ENCODE data around the gene GUCY1A1.

GUCY1A1 gene, protein sequence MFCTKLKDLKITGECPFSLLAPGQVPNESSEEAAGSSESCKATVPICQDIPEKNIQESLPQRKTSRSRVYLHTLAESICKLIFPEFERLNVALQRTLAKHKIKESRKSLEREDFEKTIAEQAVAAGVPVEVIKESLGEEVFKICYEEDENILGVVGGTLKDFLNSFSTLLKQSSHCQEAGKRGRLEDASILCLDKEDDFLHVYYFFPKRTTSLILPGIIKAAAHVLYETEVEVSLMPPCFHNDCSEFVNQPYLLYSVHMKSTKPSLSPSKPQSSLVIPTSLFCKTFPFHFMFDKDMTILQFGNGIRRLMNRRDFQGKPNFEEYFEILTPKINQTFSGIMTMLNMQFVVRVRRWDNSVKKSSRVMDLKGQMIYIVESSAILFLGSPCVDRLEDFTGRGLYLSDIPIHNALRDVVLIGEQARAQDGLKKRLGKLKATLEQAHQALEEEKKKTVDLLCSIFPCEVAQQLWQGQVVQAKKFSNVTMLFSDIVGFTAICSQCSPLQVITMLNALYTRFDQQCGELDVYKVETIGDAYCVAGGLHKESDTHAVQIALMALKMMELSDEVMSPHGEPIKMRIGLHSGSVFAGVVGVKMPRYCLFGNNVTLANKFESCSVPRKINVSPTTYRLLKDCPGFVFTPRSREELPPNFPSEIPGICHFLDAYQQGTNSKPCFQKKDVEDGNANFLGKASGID

GRCh38 chr4:155666344-155667221 is at the start of gene GUCY1A1:
Gene GUCY1A1 (plus strand): TSS chr4:155666848. CDS start chr4:155696868, 30,020 bp downstream.
- H3K4me3 ChIP-seq (ENCODE audit: low read depth, low read length): peak within 1 kb of the TSS; percentile 48
- no peak for DNase-seq (ENCODE audit: low read depth)
- TF ChIP-seq CTCF (IDR thresholded peaks at IDR 0.05; ENCODE audit: low read depth, low read length, missing control alignments): no peak

- no peak for DNase-seq (ENCODE audit: low read depth)
- no peak overlapping the region for H3K4me3 ChIP-seq (ENCODE audit: low read depth, low read length)
- TF ChIP-seq CTCF (IDR thresholded peaks at IDR 0.05; ENCODE audit: low read depth, low read length, missing control alignments): no peak
These were observed 49.4 kb upstream of the GUCY1A1 start for GRCh38 chr4:155617296-155617695.

- DNase-seq (ENCODE audit: low read depth): no peak
- no peak for TF ChIP-seq CTCF (IDR thresholded peaks at IDR 0.05; ENCODE audit: low read depth, low read length, missing control alignments)
- H3K4me3 ChIP-seq (ENCODE audit: low read depth, low read length): no peak overlapping the region
These were observed 48.3 kb upstream of the GUCY1A1 start for GRCh38 chr4:155618183-155618838.

DNA sequence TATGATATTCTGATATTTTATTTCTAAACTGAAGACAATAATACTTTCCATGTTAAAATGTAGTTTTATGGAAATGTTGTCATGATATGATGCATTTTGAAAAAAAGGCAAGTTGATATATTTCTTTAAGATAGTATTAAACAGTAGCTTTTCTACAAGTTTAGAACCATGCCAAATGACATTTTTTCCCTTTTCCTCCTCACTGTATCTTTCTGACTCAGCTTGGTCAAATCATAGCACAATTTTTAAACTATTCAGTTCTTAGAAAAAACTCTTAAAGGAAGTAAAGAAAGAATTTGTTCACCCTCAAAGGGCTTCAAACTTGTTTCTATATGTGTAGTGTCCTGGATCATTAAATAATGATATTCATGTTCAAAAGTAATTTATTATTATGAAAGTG is 46.0 kb upstream of the GUCY1A1 start:
- H3K4me3 ChIP-seq (ENCODE audit: low read depth, low read length): no peak overlapping the region
- no peak for DNase-seq (ENCODE audit: low read depth)
- no peak for TF ChIP-seq CTCF (IDR thresholded peaks at IDR 0.05; ENCODE audit: low read depth, low read length, missing control alignments)

DNA sequence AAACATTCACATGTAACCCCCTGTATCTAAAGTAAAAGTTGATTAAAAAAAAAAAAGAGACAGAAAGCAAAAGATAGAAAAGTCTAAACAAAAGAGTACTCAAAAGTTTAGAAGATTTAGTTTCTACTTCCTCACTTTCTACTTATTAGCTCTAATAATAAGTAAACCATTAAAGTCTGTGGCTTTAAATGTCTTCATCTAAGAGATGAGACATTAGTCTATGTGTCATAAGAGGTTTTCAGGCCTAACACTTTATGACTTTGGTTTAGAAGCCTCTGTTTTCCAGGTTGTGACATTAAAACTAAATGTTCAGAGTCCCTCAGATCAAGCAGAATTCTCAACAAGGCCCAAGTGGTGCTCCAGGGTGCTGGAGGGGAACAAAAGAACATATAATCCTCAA is 42.2 kb upstream of the GUCY1A1 start:
- no peak overlapping the region for H3K4me3 ChIP-seq (ENCODE audit: low read depth, low read length)
- TF ChIP-seq CTCF (IDR thresholded peaks at IDR 0.05; ENCODE audit: low read depth, low read length, missing control alignments): no peak
- no peak for DNase-seq (ENCODE audit: low read depth)

DNA sequence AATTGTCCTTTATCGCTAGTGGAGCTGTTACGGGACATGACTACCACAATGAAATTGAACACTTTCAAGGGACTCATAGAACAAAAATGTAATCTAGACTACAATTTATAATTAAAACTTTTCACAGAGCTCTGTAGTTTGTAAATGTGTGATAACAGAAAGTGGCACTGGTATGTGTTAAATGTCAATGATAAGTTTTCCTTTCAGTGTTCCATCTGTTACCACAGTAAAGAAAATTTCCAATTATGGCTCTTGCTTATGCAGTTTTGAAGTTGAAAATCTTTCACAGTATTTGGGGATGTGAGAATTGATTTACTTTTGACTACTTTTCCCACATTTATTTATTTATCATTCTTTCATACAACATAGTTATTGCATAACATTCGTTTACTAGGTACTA is 40.1 kb upstream of the GUCY1A1 start:
- no peak for DNase-seq (ENCODE audit: low read depth)
- TF ChIP-seq CTCF (IDR thresholded peaks at IDR 0.05; ENCODE audit: low read depth, low read length, missing control alignments): no peak
- no peak overlapping the region for H3K4me3 ChIP-seq (ENCODE audit: low read depth, low read length)
